Fibroblast of skin of left biceps (primary cell): ENCODE data around the gene CRHR1.

Experiments
- DNase-seq, 2 experiments: peaks; one replicate each; pipeline ENCODE4 v3.0.0-alpha.2; 2013; ENCODE audit warnings: low read depth in 2 of 2

CRHR1 gene

GRCh38 chr17:45867702-45868101 lies 83.6 kb downstream of the CRHR1 start:
- no peak for DNase-seq

- no peak for DNase-seq
Observed at GRCh38 chr17:45868276-45868675, 84.2 kb downstream of the CRHR1 start.

- DNase-seq: no peak
Observed at GRCh38 chr17:45869676-45870341, 85.7 kb downstream of the CRHR1 start.

- DNase-seq: no peak
Observed at GRCh38 chr17:45870342-45870974, 86.3 kb downstream of the CRHR1 start.

- no peak for DNase-seq
Observed at GRCh38 chr17:45871718-45872117, 87.6 kb downstream of the CRHR1 start.

- DNase-seq: no peak
Observed at GRCh38 chr17:45873728-45874127, 89.6 kb downstream of the CRHR1 start.

GRCh38 chr17:45874151-45874550 lies 90.0 kb downstream of the CRHR1 start:
- no peak for DNase-seq

- no peak for DNase-seq
Observed at GRCh38 chr17:45876539-45876938, 92.4 kb downstream of the CRHR1 start.

GRCh38 chr17:45877467-45877866 lies 93.3 kb downstream of the CRHR1 start:
- no peak for DNase-seq

- DNase-seq: no peak
Observed at GRCh38 chr17:45883063-45883462, 98.9 kb downstream of the CRHR1 start.
